HL-60 (cell line): ENCODE data around the gene LRRTM3.

ENCODE experiments used
- TF ChIP-seq, protein P1 (sequence below): IDR thresholded peaks from one replicate; pipeline ENCODE4 v1.5.1; 2011; ENCODE audit warnings: low read length, control low read depth, inconsistent platforms; ENCODE audit not compliant: insufficient read depth
- TF ChIP-seq, protein P2 (sequence below): IDR thresholded peaks from 2 replicates; pipeline ENCODE4 v1.6.1; 2012; ENCODE audit warnings: low read depth; ENCODE audit not compliant: insufficient replicate concordance

DNA sequence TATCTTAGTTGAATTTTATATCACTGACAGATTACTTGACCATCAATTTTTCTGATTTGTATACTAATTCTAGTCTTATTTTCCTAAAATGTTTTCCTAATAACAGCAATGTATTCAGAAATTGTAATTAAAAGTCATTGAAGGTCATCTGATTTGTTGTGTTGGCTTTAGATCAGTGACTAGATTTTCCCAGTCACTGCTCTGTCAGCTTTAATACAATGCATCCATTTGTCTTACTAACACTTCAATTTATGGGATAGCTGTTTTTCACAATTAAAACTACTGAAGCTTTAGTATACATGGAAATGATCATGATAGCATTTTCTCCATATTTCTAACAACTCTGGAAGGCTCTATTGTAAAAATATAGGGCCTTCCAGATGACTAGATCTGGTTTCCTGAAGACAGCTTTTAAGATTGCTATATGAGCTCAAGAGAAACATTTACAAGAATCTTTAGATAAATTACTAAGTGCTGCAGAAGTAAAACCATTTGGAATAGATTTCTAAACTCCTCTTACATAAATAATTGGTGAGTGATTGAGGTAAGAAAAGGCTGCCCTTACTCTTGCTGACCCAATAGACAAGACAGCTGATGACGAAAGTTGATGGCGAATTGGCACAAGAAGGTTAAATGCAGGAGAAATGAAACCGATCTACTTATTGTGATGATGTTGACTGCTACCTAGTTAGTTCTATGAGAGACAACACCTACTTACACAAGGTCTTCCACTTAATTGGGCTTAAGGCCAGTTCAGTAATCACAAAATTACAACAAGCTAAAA lies 74.1 kb downstream of the LRRTM3 start:
- TF ChIP-seq, protein P1, sequence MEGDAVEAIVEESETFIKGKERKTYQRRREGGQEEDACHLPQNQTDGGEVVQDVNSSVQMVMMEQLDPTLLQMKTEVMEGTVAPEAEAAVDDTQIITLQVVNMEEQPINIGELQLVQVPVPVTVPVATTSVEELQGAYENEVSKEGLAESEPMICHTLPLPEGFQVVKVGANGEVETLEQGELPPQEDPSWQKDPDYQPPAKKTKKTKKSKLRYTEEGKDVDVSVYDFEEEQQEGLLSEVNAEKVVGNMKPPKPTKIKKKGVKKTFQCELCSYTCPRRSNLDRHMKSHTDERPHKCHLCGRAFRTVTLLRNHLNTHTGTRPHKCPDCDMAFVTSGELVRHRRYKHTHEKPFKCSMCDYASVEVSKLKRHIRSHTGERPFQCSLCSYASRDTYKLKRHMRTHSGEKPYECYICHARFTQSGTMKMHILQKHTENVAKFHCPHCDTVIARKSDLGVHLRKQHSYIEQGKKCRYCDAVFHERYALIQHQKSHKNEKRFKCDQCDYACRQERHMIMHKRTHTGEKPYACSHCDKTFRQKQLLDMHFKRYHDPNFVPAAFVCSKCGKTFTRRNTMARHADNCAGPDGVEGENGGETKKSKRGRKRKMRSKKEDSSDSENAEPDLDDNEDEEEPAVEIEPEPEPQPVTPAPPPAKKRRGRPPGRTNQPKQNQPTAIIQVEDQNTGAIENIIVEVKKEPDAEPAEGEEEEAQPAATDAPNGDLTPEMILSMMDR, result no peak
- TF ChIP-seq, protein P2, sequence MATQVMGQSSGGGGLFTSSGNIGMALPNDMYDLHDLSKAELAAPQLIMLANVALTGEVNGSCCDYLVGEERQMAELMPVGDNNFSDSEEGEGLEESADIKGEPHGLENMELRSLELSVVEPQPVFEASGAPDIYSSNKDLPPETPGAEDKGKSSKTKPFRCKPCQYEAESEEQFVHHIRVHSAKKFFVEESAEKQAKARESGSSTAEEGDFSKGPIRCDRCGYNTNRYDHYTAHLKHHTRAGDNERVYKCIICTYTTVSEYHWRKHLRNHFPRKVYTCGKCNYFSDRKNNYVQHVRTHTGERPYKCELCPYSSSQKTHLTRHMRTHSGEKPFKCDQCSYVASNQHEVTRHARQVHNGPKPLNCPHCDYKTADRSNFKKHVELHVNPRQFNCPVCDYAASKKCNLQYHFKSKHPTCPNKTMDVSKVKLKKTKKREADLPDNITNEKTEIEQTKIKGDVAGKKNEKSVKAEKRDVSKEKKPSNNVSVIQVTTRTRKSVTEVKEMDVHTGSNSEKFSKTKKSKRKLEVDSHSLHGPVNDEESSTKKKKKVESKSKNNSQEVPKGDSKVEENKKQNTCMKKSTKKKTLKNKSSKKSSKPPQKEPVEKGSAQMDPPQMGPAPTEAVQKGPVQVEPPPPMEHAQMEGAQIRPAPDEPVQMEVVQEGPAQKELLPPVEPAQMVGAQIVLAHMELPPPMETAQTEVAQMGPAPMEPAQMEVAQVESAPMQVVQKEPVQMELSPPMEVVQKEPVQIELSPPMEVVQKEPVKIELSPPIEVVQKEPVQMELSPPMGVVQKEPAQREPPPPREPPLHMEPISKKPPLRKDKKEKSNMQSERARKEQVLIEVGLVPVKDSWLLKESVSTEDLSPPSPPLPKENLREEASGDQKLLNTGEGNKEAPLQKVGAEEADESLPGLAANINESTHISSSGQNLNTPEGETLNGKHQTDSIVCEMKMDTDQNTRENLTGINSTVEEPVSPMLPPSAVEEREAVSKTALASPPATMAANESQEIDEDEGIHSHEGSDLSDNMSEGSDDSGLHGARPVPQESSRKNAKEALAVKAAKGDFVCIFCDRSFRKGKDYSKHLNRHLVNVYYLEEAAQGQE, result no peak
